ENCODE measurements around the gene TBX5.

TBX5 gene

GRCh38 chr12:114401328-114402083 lies 4.4 kb downstream of the TBX5 start:
- Mint-ChIP-seq H3K27ac (no peak overlapping the region), H3K27me3 (ENCODE audit: low read depth, poor library complexity) (peaks cover 100% of the 10 kb centered on the region), H3K4me3 (no peak overlapping the region), H3K9me3 (peaks cover 6% of the 10 kb centered on the region), H3K4me1 (peaks cover 20% of the 10 kb centered on the region), H3K36me3 (ENCODE audit: low read depth) (no peaks in the 10 kb centered on the region)
- no peak for DNase-seq
- TF ChIP-seq CTCF (IDR thresholded peaks at IDR 0.05), result no peak

- Mint-ChIP-seq H3K4me1 (peaks cover 20% of the 10 kb centered on the region), H3K9me3 (peaks cover 6% of the 10 kb centered on the region), H3K36me3 (ENCODE audit: low read depth) (no peaks in the 10 kb centered on the region), H3K27ac (no peak overlapping the region), H3K27me3 (ENCODE audit: low read depth, poor library complexity) (peaks cover 100% of the 10 kb centered on the region), H3K4me3 (no peak overlapping the region)
- TF ChIP-seq CTCF (IDR thresholded peaks at IDR 0.05), result no peak
- no peak for DNase-seq
Observed at GRCh38 chr12:114400925-114401324, 5.0 kb downstream of the TBX5 start.

GRCh38 chr12:114400361-114400811 lies 5.6 kb downstream of the TBX5 start:
- H3K27ac Mint-ChIP-seq, result no peak overlapping the region
- H3K36me3 Mint-ChIP-seq (ENCODE audit: low read depth), result no peaks in the 10 kb centered on the region
- TF ChIP-seq CTCF (IDR thresholded peaks at IDR 0.05), result no peak
- H3K4me1 Mint-ChIP-seq, result peaks cover 22% of the 10 kb centered on the region
- no peak for DNase-seq
- peaks cover 100% of the 10 kb centered on the region for H3K27me3 Mint-ChIP-seq (ENCODE audit: low read depth, poor library complexity)
- H3K9me3 Mint-ChIP-seq, result peaks cover 11% of the 10 kb centered on the region
- no peak overlapping the region for H3K4me3 Mint-ChIP-seq

- TF ChIP-seq CTCF (IDR thresholded peaks at IDR 0.05), result no peak
Observed at GRCh38 chr12:114399664-114400211, 6.2 kb downstream of the TBX5 start.

GRCh38 chr12:114397978-114398881 lies 7.7 kb downstream of the TBX5 start:
- no peak overlapping the region for H3K27ac Mint-ChIP-seq
- H3K9me3 Mint-ChIP-seq, result peaks cover 10% of the 10 kb centered on the region
- no peak for TF ChIP-seq CTCF (IDR thresholded peaks at IDR 0.05)
- no peaks in the 10 kb centered on the region for H3K36me3 Mint-ChIP-seq (ENCODE audit: low read depth)
- H3K27me3 Mint-ChIP-seq (ENCODE audit: low read depth, poor library complexity), result peaks cover 100% of the 10 kb centered on the region
- H3K4me3 Mint-ChIP-seq, result no peak overlapping the region
- DNase-seq, result no peak
- H3K4me1 Mint-ChIP-seq, result peaks cover 18% of the 10 kb centered on the region

More at GRCh38 chr12:114399664-114400211, 6.2 kb downstream of the TBX5 start:
- Mint-ChIP-seq H3K4me1 (peaks cover 23% of the 10 kb centered on the region), H3K27ac (no peak overlapping the region), H3K36me3 (ENCODE audit: low read depth) (no peaks in the 10 kb centered on the region), H3K4me3 (no peak overlapping the region), H3K9me3 (peaks cover 11% of the 10 kb centered on the region), H3K27me3 (ENCODE audit: low read depth, poor library complexity) (peaks cover 100% of the 10 kb centered on the region)
- DNase-seq, result peak; percentile 71
